GM21381 (cell line): ENCODE data around the gene FFAR3.

ENCODE experiments used
- ATAC-seq: cut with Tn5 transposase; IDR thresholded peaks from one replicate; pipeline ENCODE4 v1.9.1; 2021; ENCODE audit warnings: mild to moderate bottlenecking, moderate library complexity; ENCODE audit not compliant: unreplicated experiment

The FFAR3 gene

GRCh38 chr19:35329323-35329722 is 28.9 kb upstream of the FFAR3 start:
- no peak for ATAC-seq

- peak; percentile 45 for ATAC-seq
Observed at GRCh38 chr19:35330475-35330874, 27.8 kb upstream of the FFAR3 start.

- ATAC-seq: no peak
Observed at GRCh38 chr19:35331551-35332214, 26.6 kb upstream of the FFAR3 start.

GRCh38 chr19:35332817-35333216 is 25.4 kb upstream of the FFAR3 start:
- no peak for ATAC-seq

- no peak for ATAC-seq
Observed at GRCh38 chr19:35334144-35334753, 24.0 kb upstream of the FFAR3 start.

- ATAC-seq: no peak
Observed at GRCh38 chr19:35336166-35336955, 21.9 kb upstream of the FFAR3 start.

GRCh38 chr19:35337097-35337983 is 20.9 kb upstream of the FFAR3 start:
- no peak for ATAC-seq

GRCh38 chr19:35337984-35338296 is 20.3 kb upstream of the FFAR3 start:
- no peak for ATAC-seq

- ATAC-seq: no peak
Observed at GRCh38 chr19:35340431-35340830, 17.8 kb upstream of the FFAR3 start.

GRCh38 chr19:35341006-35341405 is 17.3 kb upstream of the FFAR3 start:
- ATAC-seq: no peak

GRCh38 chr19:35341565-35342225 is 16.6 kb upstream of the FFAR3 start:
- ATAC-seq: no peak

- ATAC-seq: no peak
Observed at GRCh38 chr19:35342430-35342829, 15.8 kb upstream of the FFAR3 start.

GRCh38 chr19:35344511-35345031 is 13.7 kb upstream of the FFAR3 start:
- ATAC-seq: no peak

- ATAC-seq: no peak
Observed at GRCh38 chr19:35345671-35346111, 12.6 kb upstream of the FFAR3 start.

GRCh38 chr19:35346193-35347052 is 11.8 kb upstream of the FFAR3 start:
- ATAC-seq: no peak

- ATAC-seq: peak; percentile 52
Observed at GRCh38 chr19:35347171-35347929, 10.9 kb upstream of the FFAR3 start, which contains the start of gene FFAR1. Gene FFAR1 (plus strand): TSS chr19:35347902. CDS start chr19:35351552, 3,650 bp downstream.

- ATAC-seq: no peak
Observed at GRCh38 chr19:35347930-35348298, 10.3 kb upstream of the FFAR3 start.

- ATAC-seq: no peak
Observed at GRCh38 chr19:35348911-35349611, 9.2 kb upstream of the FFAR3 start.
